HuH-7 (cell line): ENCODE measurements around the gene TWNK.
A peak's percentile ranks its signal among the peaks of the same experiment; 100 is the strongest.
"Not testable (repeated sequence)": the region's sequence is repeated elsewhere in the genome, so short reads cannot be mapped to it uniquely, and the experiment has no call there.

ENCODE experiments used
- DNase-seq: peaks from one replicate; pipeline ENCODE4 v3.0.0; 2011; ENCODE audit warnings: low spot score

Gene TWNK

DNA sequence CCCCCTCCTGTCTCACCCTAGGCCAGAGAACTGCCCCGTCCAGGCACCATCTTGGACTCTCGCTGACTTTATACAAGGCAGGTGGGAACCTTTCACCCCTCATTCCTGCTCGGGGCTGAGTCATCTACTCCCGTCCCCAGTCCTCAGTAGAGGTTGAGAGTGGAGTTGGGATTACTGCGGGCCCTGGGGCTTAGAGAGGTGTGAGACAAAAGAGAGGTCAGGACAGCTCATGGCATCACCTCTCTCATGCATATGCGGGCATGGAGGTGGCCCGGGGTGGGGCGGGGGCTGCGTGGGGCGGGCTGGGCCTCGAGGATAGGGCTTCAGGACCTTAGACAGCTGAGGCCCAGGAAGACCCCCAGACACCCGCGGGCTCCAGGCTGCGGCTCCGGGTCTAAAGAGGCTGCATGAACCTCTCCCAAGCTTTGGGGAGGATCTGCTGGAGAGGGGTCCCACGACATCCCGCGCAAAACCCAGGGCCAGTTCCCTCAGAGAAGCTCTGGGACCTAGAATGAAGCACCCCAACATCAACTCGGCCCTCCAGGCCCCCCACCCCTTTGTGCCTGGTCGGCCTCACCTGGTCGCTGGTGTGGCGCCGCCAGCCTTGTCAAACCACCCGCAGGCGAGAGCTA, 43.3 kb downstream of the TWNK start:
- DNase-seq = no peak

DNA sequence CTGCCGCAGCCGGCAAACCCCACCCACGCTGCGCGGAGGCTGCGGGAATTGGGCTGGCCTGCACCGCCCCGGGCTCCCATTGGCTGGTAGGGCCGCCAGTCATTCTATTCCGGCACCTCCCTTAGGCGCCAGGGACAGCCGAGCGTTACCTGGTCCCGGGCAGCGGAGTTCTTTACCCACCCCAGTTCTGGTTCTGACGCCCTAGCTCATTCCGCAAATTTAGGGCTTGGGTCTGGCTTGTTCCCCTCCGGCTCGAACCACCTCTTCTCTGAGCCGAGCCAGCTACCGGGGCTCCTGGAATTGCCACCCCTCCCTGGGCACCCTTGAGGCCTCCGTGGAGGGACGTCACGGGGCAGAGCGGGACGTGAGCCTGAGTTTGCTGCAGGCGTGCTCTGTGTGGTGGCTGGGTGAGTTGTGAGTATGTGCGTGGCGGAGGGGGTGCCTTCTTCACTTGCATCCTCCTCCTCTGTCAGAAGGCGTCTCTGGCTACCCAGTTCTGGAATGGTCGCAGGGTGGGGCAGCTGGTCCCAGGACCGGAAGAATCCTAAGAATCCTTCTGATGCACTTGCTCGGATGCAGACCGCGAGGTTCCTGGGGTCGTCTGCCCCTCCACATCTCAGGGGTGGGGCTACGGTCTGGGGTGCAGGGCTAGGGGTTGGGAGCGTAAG, 43.9 kb downstream of the TWNK start, which contains the start of the genes PDZD7 and SFXN3:
PDZD7 (minus strand) TSS at position 2 of the 668 bp plus-strand sequence. CDS start 910 bp downstream, outside the sequence.
SFXN3 (plus strand) TSS at position 107 of the 668 bp plus-strand sequence. CDS start 3,461 bp downstream, outside the sequence.
- peak; percentile 96 for DNase-seq

DNA sequence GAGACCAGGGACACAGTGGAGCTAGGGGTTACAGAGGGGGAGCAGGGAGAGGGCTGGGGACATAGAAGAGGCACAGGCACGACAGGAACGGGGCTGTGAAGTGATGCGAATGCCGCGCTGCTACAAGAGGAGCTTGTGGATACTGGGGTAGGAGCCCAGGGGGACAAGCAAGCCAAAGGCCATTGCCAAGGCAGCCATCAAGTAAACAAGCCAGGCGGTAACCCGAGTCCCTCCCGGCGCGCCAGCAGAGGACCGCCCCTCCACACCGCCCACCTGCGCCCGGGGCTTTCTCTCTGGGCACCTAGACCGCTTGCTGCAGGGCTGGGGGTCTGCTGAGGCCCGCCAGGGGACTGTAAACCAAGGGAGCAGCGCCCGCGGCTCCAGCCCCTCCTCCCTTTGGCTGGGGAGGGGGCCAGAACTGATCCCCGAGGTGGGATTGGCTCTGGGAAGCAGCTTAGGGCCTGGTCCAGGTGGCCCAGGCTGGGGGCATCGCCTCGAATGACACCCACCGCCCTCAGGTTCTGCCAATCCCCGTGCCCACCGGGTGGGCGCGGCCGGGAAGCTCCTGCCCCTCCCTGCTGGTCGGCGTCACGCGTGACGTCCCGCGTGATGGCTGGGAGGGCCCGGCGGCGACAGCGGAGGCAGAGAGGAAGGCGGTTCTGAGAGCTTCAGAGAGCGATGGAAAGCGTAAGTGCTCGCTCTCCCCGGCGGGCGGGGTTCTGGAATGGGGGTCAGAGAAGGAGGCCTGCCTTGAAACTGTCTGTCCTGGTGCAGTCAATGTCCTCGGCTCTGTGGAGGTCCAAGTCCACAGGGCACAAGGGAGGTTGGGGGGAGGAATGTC, 44.7 kb downstream of the TWNK start:
- DNase-seq = no peak

DNA sequence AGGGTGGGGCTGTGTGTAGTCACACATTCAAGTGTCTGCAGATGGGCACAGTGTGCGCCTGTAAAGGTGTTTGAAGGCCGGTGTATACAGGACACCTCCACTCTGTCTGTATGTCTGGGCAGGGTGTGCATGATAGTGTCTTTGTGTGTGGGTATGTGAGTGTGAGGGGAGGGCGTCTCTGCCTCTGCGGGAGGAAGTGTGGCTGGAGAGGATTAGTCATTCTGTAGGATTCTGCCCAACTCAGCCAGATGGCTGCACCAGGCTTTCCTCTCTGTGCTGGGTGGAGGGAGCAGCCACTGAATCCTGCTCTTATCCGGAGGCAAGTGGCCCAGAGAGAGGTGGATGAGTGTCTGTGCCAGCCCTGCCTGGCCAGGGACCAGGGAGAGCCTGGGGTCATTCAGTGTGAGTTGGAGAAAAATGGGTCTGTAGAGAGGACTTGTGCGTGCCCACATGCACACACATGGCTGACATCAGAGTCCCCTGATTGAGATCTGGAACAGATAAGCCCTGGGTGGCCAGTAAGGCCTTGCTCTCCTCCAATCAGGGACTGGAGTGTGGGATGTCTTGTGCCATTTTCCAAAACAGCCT, 45.4 kb downstream of the TWNK start:
- DNase-seq = no peak

DNA sequence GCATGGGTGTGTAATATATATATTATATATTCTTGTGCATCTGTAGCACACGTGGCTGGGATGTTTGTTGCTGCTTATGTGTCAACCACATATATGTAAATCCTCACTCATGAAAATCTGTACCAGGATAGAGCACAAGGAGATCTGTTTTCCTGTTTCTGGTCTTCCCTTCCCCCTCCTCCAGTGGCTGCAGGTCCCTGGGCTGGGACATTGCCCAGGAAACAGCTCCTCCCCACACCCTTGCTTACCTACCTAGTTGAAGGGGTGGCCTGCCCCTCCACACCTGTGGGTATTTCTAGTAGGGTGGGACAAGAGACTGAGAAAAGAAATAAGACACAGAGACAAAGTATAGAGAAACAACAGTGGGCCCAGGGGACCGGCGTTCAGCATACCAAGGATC, 45.9 kb downstream of the TWNK start:
- DNase-seq = no peak

DNA sequence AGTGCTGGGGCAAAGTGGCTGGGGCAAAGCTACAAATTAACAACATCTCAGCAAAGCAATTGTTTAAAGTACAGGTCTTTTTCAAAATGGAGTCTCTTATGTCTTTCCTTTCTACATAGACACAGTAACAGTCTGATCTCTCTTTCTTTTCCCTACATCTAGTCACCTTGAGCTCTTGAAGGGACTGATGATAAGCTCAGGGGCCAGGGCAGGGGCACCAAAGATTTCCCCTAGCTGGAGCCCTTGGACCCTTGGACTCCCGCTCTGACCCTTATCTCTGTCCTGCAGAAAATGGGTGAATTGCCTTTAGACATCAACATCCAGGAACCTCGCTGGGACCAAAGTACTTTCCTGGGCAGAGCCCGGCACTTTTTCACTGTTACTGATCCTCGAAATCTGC, 47.1 kb downstream of the TWNK start:
- DNase-seq = not testable (repeated sequence)

DNA sequence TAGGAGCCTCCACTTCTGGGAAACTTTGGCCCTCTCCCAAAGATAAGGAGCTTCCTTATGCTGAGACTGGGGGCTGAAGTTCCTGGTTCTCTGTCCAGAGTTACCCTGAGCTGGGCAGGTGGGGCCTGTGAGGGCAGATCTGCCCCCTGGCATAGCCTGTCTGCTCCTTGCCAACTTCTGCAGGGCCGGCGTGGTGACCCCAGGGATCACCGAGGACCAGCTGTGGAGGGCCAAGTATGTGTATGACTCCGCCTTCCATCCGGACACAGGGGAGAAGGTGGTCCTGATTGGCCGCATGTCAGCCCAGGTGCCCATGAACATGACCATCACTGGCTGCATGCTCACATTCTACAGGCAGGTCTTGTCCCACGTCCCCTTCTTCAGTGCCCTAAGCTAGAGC, 48.0 kb downstream of the TWNK start:
- no peak for DNase-seq

DNA sequence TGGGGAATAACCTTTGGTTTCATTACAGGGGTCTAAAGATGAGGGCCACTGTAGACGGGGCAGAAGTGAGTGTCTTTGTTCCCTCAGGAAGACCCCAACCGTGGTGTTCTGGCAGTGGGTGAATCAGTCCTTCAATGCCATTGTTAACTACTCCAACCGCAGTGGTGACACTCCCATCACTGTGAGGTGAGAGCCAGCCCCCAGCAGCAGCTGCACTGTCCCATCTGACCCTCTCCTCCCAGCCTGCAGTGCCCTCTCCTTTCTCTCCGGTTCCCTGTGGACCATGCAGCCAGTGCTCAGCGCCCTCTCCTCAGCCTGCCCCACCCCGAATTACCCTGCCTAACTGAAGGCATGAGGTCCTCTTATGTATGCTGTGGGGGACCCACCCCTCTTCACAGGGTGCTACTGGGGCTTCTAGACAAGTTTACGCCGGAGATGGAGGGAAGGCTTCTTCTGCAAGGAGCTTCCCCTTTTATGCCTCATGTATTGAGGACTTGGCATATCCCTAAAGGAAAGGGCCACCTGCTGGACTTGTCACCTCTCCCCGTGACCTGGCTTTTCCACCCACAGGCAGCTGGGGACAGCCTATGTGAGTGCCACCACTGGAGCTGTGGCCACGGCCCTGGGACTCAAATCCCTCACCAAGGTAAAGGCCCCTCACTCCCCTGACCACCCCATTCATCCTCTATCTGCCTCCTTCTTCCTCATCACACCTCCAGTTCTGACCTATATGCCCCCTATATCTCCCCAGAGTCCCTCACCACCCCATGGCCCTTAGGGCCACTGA, 48.8 kb downstream of the TWNK start:
- DNase-seq = no peak

DNA sequence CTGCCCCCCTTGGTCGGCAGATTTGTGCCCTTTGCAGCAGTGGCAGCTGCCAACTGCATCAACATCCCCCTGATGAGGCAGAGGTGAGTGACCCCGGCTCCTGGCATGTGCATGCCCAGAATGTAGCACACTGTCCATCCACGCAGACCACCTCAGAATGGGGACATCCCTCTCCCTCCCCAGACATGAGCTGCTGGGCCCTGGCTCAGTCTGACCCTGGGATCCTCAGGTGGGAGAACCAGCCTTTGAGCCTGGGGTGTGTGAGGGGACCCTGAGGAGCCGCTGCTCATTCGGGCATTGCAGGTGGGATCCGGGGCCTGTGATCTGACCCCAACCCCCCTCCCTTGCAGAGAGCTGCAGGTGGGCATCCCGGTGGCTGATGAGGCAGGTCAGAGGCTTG, 49.4 kb downstream of the TWNK start:
- no peak for DNase-seq

DNA sequence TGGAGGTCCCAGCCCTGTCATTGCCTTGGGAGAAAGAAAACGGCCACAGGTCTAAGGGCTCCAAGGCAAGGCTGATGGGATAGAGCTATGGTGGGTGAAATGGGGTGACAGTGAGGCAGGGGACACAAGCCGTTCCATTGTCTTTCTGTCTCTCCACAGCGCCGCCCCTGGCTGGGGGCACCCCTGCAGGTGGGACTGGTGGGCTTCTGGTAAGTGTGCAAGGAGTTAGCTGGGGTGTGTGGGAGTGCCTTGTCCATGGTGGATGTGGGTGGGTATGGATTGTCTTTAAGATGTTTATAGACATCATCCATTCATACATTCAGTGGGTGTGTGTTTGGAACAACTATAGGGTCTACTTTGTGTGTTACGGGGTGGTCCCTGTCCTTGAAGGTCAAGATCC, 51.1 kb downstream of the TWNK start:
- DNase-seq = no peak

DNA sequence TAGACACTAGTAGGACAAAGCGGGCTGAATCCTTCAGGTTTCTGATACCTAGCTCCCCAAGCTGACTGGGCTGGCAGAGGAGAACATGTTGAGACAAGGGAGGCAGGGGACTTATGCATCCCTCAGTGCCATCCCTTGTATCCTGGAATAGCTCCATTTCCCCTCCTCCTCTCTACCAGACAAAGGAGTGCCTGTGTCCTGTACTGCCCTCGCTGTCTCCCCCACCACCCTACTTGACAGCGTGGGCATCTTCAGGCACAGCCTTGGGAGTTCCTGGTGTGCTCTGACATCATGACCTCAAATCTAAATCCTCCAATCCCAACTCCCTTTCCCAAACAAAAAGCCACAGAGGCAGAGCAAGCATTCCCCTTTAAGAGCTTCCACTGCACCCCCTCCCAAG, 52.7 kb downstream of the TWNK start:
- DNase-seq = no peak

DNA sequence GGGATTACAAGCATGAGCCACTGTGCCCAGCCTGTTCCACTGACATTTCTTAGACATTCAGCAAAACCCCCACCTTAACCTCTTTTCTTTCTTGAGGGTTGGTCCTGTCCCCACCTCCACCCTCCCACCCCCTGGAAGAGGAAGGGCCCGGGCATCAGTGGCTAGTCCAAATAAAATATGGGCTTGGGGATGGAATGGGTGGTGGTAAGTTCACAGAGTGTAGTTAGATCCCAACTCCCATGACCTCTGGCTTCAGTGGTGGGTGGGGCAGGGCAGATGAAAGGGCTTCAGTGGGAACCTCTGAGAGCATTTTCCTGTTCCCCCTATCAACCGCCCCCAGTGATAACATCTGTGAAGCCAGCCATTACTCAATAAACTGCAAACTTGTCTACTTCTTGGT, 53.5 kb downstream of the TWNK start:
- no peak for DNase-seq

DNA sequence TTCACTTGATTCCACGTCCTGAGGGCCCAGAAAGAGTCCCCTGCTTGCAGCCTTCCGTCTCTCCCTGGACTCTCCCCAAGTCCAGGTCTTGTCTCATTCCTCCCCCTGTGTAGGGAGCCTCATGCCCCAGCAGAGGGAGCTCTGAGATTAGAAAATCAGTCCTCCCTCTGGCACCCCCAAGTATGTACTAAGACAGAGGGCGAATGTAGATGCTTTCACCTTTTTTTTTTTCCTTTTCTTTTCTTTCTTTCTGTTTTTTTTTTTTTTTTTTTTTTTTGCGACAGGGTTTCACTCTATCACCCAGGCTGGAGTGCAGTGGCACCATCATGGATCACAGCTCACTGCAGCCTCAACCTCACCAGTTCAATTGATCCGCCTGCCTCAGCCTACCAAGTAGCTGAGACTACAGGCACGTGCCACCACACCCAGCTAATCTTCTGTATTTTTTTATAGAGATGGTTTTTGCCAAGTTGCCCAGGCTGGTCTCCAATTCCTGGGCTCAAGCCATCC, 54.0 kb downstream of the TWNK start:
- DNase-seq = peak; percentile 81

DNA sequence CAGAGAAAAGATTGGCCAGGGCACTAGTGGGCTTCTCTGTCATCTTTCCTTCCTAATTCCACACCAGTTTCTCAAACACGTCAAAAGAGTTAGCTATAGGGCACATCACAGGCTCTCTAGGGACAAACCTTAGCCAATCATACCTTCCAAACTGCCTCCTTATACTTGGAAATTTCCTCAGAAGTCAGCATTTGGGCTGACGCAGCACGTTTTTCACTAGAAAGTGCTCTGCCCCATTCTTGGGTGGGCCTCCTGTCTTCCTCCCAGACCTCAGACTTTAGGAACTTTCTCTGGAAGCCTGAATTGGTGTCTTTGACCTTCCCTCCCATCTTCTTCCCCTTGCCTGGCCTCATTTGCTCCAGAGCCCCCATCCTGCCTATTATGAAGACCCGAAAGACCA, 54.8 kb downstream of the TWNK start:
- no peak for DNase-seq

DNA sequence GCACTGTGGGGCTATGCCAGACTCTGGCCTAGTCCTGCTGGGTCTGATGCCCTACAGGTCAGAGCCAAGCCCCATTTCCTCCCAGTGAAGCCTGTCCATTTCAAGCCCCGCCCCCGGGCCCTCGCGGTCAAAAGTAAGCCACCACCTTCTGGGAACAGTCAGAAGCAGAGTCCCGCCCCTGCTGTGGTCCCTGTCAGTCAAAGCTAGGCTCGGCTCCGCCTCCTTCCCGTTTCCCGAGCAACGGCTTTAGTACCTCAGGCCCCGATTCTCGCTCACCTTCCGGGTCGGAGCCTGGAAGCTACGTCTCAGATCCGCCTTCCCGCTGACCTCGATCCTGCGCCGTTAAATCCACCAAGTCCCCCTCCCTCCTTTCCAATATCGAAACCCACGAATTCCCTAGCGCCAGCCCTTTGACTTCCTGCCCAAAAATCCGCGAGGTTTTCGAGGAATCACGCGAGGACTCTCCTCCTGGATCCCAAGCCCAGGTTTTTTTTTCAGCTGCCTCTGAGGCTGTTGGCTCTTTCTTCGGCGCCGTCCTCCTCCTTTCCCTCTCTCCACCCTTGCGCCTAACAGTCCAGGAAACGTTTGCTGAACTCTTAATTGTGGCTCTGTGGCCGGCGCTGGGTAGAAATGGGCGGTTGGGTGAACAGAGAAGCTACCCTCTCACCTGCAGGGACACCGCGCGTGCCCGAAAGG, 55.5 kb downstream of the TWNK start:
- DNase-seq = peak; percentile 85

DNA sequence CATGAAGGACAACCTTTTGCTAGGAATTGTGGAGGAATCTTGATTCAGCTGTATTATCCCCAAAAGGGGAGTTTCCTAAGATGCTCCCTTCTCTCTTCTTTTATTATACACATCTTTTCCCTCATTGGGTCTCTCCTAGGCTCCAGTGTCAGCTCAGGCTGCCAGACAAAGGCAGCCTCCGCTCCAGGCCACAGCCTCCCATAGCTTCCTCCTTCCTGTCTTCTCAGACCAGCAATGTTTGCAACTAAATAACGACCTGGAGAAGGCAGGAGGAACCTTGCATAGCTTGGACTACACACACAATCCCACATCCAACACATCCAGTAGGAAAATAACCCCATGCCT, 56.0 kb downstream of the TWNK start:
- no peak for DNase-seq
